GM19043 (cell line): ENCODE data around the gene C2orf80.
"Not testable (repeated sequence)": the region's sequence is repeated elsewhere in the genome, so short reads cannot be mapped to it uniquely, and the experiment has no call there.

Source experiments
- ATAC-seq: cut with Tn5 transposase; IDR thresholded peaks from one replicate; pipeline ENCODE4 v1.9.1; 2021; ENCODE audit warnings: low read depth; ENCODE audit not compliant: unreplicated experiment

Gene C2orf80

DNA sequence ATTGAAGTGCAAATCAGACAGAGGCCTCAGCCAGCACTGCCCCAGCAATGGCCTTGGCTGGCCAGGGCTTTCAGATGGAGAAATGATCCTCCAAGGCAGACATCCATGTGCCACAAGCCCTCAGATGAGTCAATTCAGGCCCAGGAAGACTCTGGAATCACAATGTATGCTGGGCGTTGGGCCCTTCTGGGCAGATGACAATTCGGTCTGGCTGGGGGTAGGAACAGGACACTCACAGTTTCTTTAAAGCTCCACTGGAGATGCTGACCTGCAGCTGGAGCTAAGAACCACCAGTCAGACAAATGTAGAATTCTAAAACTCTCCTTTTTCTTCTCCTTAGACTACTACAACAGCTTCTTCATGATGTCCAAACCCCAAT is 53.1 kb downstream of the C2orf80 start:
- ATAC-seq, result no peak

DNA sequence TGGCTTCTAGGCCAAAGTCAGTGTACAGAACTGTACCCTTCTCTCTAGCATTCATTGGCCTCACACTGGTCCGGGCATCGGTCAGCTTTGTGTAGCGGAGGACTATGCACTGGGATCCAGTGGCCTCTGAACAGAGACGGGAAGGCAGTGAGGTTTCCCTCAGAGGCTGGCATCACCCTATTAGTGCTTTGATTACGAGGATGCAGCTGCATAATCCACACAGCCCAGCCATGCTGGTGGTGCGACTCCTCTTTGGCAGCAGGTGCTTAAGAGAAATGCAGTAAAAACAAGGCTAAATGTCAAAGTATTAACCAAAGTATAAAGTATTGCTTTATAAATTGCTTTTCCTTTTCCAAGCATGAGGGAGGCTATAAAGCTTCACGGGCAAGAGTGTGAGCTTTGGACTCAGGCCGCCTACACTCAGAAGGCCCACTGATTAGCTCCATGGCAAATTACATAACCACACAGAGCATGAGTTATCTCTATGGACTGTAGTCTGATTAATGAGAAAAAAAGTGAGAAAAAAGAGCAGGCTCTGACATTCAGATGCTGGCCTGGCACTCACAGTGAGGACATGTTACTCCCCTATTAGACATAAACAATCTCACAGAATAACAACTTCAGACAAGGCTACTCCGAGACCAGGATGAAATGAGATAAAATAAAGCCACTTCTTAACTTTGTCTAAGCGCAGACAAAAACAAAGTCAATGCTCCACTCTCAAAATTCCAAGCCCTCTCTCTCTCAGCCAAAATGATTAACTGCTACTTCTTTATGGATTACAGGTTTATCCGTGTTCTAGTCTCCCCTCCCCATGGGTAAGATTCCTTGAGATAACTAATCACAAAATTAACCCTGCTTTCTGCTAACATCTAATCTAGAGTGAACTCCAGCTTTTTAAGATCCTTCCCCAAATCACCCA is 53.8 kb downstream of the C2orf80 start:
- ATAC-seq, result no peak

DNA sequence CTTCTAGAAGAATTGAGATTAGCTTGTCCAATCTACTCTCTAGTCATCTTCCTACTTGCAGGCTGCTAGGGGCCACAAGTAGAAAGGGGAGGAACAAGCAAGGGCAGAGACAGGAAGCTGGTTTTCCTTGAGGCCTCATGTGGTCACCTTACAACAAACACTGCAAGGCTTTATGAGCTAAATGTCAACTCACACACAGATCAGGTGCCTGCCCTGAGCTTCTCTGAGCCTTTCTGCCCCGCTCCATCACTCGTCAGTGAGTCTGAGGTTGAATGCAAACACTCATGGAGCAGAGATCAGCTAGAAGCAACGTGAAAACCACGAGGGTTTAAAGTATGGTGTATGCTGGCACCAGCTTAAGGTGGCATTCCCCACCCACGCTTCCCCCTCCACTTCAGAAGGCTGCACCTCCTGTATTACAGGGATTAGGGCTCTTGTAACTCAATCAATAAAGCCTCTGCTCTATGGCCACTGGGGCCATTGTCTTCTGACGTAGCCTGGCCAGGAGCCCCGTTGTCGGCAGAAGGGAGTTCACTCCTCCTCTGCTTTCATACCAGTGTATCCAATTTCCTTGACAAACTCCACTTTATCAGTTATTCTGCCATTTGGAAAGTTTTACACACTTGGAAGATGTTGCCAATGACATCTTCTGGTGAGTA is 54.8 kb downstream of the C2orf80 start:
- no peak for ATAC-seq

DNA sequence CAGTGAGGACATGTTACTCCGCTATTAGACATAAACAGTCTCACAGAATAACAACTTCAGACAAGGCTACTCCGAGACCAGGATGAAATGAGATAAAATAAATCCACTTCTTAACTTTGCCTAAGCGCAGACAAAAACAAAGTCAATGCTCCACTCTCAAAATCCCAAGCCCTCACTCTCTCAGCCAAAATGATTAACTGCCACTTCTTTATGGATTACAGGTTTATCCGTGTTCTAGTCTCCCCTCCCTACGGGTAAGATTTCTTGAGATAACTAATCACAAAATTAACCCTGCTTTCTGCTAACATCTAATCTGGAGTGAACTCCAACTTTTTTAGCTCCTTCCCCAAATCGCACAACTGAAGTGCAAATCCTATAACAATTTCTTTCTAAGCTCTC is 59.1 kb downstream of the C2orf80 start:
- no peak for ATAC-seq

DNA sequence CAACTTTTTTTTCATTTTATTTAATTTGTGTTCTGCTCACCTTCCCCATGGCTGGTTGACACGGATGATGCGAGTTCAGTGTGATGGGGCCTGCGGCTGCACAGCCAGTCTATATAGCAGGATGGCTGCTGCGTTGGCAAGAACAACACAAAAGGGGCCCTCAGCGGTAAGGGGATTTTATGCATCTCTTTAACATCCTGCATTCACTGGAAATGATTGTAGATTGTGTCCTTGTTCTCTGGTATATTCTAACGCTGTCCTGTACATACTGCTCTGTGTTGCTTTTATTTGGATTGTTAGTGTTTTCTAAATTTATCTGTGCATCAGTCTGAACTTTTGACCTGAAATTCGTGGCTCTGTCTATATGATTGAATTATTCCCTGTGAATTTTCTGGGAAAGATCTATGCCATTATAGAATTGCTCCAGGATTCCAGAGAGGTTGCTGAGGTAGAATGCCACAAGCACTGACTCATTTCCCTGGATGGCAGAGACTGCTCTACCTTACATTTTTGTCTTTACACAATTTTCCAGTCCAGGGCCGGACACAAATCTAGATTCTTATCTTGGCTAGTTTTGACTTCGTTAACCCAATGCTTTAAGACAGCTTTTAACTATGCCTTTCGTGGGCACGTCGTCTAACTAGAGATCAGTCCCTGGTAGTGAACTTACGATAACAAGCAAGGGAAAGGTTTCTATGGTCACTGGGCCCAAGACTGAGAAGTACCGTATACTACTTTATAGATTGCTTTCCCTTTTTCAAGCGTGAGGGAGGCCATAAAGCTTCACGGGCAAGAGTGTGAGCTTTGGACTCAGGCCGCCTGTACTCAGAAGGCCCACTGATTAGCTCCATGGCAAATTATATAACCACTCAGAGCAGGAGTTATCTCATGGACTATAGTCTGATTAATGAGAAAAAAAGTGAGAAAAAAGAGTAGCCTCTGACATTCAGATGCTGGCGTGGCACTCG is 59.8 kb downstream of the C2orf80 start, which contains the start of gene CRYGC:
TSS of gene CRYGC (minus strand) at position 85 of the 968 bp plus-strand sequence. CDS start at position 49, 36 bp downstream.
- ATAC-seq, result no peak

DNA sequence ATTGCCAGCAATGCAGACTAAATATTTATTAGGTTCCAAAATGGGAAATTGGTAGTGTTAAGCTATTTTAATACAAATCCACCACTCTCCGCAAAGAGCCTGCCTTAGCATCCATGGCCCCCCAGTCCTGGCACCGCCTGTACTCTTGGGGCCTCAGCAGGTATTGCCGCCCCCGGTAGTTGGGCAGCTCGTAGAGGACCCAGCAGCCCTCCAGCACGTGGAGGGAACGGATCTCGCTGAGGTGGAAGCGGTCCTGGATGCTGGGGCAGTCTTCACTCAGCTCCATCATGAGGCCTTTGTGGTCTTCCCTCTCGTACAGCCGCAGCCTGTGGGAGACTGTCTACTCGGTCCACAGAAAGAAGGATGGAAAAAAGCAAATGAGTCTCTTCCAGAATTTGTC is 61.7 kb downstream of the C2orf80 start:
- no peak for ATAC-seq

DNA sequence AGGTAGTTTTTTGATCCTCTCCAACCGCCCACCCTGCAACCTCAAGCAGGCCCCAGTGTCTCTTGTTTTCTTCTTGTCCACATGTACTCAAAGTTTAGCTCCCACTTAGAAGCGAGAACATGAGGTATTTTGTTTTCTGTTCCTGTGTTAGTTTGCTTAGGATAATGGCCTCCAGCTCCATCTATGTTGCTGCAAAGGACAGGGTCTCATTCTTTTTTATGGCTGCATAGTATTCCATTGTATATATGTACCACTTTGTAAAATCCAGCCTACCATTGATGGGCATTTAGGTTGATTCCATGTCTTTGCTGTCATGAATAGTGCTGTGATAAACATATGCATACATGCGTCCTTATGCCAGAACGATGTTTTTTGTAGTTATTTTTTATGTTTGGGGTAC is 62.7 kb downstream of the C2orf80 start:
- ATAC-seq, result no peak

DNA sequence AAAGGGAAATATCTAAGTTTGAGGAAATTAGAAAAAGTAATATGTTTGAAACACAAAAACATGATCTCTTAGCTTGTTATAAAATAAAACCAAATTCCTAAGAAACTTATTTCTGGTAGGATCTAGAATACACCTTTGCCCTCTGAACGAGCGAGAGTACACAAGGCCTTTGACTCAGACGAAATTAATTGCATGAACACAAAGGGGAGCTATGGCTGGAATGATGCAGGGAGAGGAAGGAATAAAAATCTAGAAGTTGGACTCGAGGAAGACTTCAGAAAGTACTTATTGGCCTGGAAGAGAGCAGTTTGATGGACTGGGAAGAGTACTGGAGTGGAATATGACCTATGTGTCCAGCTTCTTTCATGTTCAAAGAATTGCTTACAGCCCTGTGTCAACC is 64.6 kb downstream of the C2orf80 start:
- ATAC-seq, result no peak

DNA sequence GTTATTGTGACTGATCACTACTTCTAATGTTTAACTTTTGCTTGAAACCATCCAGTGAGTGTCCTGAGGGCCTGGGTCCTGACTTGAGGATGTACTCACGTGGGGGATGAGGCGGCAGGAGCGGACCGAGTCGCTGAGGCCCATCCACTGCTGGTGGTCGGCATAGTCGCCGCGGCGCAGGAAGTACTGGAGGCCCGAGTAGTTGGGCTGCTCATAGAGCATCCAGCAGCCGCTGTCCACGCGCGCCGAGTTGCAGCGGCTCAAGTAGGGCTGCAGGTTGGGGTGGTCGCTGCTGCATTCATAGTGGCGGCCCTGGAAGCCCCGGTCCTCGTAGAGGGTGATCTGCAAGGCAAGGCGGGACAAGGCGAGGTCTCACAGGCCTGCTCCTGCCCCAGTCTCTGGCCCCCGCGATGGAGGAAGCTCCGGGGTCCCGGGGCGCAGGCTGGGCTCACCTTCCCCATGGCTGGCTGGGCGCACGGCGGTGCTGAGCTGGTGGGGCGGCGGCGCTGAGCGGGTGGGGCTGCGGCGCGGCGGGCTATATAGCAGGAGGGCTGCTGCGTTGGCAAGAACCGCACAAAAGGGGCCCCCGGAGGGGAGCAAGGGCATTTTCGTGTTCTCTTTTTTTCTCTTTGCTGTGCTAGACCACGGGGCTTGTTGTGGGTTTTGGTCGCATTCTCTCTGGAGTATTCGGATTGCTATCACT is 65.7 kb downstream of the C2orf80 start, which contains the start of gene CRYGD:
TSS of gene CRYGD (minus strand) at position 512 of the 703 bp plus-strand sequence. CDS start at position 461, 51 bp downstream.
- ATAC-seq, result not testable (repeated sequence)

DNA sequence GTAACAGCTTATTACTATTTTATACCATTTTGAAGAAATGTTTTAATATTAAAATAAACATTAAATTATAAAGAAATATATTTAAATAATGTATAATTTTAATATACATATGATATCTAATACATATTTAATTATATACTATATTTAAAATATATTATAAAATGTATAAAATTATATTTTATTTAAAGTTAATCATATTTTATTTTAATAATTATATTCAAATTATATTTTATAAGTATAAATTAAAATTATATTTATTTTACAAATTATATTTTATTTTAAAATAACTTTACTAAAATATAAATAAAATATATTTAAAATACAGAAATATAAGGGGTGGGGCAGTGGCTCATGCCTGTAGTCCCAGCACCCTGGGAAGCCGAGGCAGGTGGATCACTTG is 67.6 kb downstream of the C2orf80 start:
- ATAC-seq, result no peak

DNA sequence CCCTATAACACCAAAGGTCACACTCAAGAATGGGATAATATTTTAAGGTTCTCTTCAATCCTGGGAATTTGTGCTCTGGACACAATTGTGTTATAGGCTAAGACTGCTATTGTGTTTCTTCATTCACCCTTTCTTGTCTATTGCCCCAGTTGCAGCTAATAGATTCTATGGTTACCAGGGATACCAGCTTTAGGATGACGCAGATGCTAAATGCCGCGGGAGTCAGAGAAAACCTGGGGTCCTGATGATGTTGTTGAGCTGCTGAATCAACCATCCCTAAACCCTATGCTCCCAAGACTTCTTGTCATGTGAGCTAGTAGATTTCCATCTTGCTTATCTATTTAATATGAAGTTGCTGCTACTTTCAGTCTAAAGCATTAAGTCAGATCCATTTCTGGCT is 70.9 kb downstream of the C2orf80 start:
- no peak for ATAC-seq

DNA sequence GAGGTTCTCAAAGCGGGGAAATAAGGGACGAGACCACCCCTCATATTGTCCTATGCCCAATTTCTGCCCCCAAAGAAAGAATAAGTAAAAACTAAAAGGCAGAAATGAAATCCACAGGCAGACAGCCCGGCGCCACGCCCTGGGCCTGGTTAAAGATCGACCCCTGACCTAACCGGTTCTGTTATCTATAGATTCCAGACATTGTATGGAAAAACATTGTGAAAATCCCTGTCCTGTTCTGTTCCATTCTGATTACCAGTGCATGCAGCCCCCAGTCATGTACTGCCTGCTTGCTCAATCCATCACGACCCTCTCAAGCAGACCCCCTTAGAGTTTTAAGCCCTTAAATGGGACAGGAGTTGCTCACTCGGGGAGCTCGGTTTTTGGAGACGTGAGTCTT is 72.4 kb downstream of the C2orf80 start:
- ATAC-seq, result not testable (repeated sequence)
